GM23338 (cell line): ENCODE measurements around the gene AP2A2. TPM values are rescaled to one million over a fixed set of nuclear protein-coding genes. Genes with fewer than 3 reads are reported as not detected.

Experiments used
- ATAC-seq: fragments of 200-7000 bp; cut with Tn5 transposase; 3 replicates; pipeline ENCODE4 v1.9.1; 2020
- DNase-seq: peaks from one replicate; pipeline ENCODE4 v3.0.0-alpha.2; 2015; ENCODE audit warnings: low spot score
- H2AFZ ChIP-seq: fragments of 200-600 bp; sonication (generic); 2 replicates; pipeline ENCODE4 v1.8.0; 2016; ENCODE audit warnings: antibody characterized with exemption, mild to moderate bottlenecking, moderate library complexity
- H3F3A ChIP-seq: fragments of 200-600 bp; sonication (generic); replicated peaks from 2 replicates; pipeline ENCODE4 v1.8.0; 2017; ENCODE audit warnings: antibody characterized with exemption, mixed run types, low read depth
- H3K27ac ChIP-seq: fragments of 200-600 bp; sonication (generic); 2 replicates; pipeline ENCODE4 v1.6.1; 2016; ENCODE audit warnings: low read depth
- H3K27me3 ChIP-seq: fragments of 200-600 bp; sonication (generic); 2 replicates; pipeline ENCODE4 v1.8.0; 2016; ENCODE audit warnings: mild to moderate bottlenecking, mixed run types, moderate library complexity; ENCODE audit not compliant: insufficient read depth
- H3K36me3 ChIP-seq: fragments of 200-600 bp; sonication (generic); 2 replicates; pipeline ENCODE4 v1.8.0; 2016; ENCODE audit warnings: mild to moderate bottlenecking; ENCODE audit not compliant: insufficient read depth
- H3K4me1 ChIP-seq: fragments of 200-600 bp; sonication (generic); 2 replicates; pipeline ENCODE4 v1.8.0; 2016; ENCODE audit warnings: mild to moderate bottlenecking, moderate library complexity; ENCODE audit not compliant: insufficient read depth
- H3K4me2 ChIP-seq: fragments of 200-600 bp; sonication (generic); 2 replicates; pipeline ENCODE4 v1.7.1; 2017; ENCODE audit warnings: mixed run types
- H3K4me3 ChIP-seq: fragments of 200-600 bp; sonication (generic); 2 replicates; pipeline ENCODE4 v1.6.1; 2016; ENCODE audit warnings: mixed run types
- H3K79me2 ChIP-seq: fragments of 200-600 bp; sonication (generic); replicated peaks from 2 replicates; pipeline ENCODE4 v1.8.0; 2017; ENCODE audit warnings: mild to moderate bottlenecking; ENCODE audit not compliant: insufficient read depth
- H3K9me2 ChIP-seq: fragments of 200-600 bp; sonication (generic); 2 replicates; pipeline ENCODE4 v1.8.0; 2017; ENCODE audit not compliant: insufficient read depth
- H4K20me1 ChIP-seq: fragments of 200-600 bp; sonication (generic); replicated peaks from 2 replicates; pipeline ENCODE4 v1.8.0; 2017; ENCODE audit warnings: mild to moderate bottlenecking; ENCODE audit not compliant: insufficient read depth
- H3K27ac Mint-ChIP-seq: 2 replicates; pipeline ENCODE4 v1.8.0; 2020; ENCODE audit warnings: inconsistent platforms, mild to moderate bottlenecking, moderate library complexity, mixed read lengths
- H3K27me3 Mint-ChIP-seq: 3 replicates; pipeline ENCODE4 v1.8.0; 2022; ENCODE audit warnings: low read depth, mild to moderate bottlenecking, moderate library complexity, mixed read lengths, inconsistent platforms; ENCODE audit not compliant: insufficient read depth, poor library complexity
- H3K36me3 Mint-ChIP-seq: 3 replicates; pipeline ENCODE4 v1.8.0; 2021; ENCODE audit warnings: low read depth, mild to moderate bottlenecking, inconsistent platforms, moderate library complexity, mixed read lengths
- H3K4me1 Mint-ChIP-seq: 3 replicates; pipeline ENCODE4 v1.8.0; 2020; ENCODE audit warnings: mild to moderate bottlenecking, inconsistent platforms, mixed read lengths
- H3K4me3 Mint-ChIP-seq: 3 replicates; pipeline ENCODE4 v1.8.0; 2021; ENCODE audit warnings: moderate library complexity, mild to moderate bottlenecking, inconsistent platforms, mixed read lengths
- H3K9me3 Mint-ChIP-seq: 3 replicates; pipeline ENCODE4 v1.8.0; 2020; ENCODE audit warnings: moderate library complexity, mild to moderate bottlenecking, inconsistent platforms, mixed read lengths
- CREB1 ChIP-seq: fragments of 250-450 bp; sonication (Bioruptor Pico); IDR thresholded peaks from 2 replicates; pipeline ENCODE4 v1.5.0; 2020; ENCODE audit warnings: low read depth, mild to moderate bottlenecking, moderate library complexity
- EZH2 ChIP-seq: fragments of 200-600 bp; sonication (generic); IDR thresholded peaks from one replicate; pipeline ENCODE4 v1.8.0; 2017; ENCODE audit warnings: antibody characterized with exemption, mild to moderate bottlenecking, low read depth; ENCODE audit not compliant: unreplicated experiment
- EZH2phosphoT487 ChIP-seq: fragments of 200-600 bp; sonication (generic); IDR thresholded peaks from one replicate; pipeline ENCODE4 v1.8.1; 2018; ENCODE audit warnings: antibody characterized with exemption; ENCODE audit not compliant: unreplicated experiment
- JUNB ChIP-seq: IDR thresholded peaks from one replicate; pipeline ENCODE4 v1.6.1; 2016; ENCODE audit warnings: antibody characterized with exemption; ENCODE audit not compliant: unreplicated experiment
- NANOG ChIP-seq: IDR thresholded peaks from 2 replicates; pipeline ENCODE4 v1.6.1; 2016; ENCODE audit warnings: antibody characterized with exemption, borderline replicate concordance
- POLR2AphosphoS5 ChIP-seq: IDR thresholded peaks from 2 replicates; pipeline ENCODE4 v1.6.1; 2016; ENCODE audit warnings: antibody characterized with exemption, low read depth
- STAT1 ChIP-seq: IDR thresholded peaks from one replicate; pipeline ENCODE4 v1.6.1; 2016; ENCODE audit warnings: antibody characterized with exemption; ENCODE audit not compliant: unreplicated experiment
- ZNF114 ChIP-seq: fragments of 250-450 bp; sonication (Bioruptor Pico); IDR thresholded peaks from 2 replicates; pipeline ENCODE4 v1.5.0; 2020; ENCODE audit warnings: mild to moderate bottlenecking, moderate library complexity
- ZNF331 ChIP-seq: fragments of 250-450 bp; sonication (Bioruptor Pico); IDR thresholded peaks from 2 replicates; pipeline ENCODE4 v1.5.0; 2020; ENCODE audit warnings: low read depth, mild to moderate bottlenecking, moderate library complexity
- polyA plus RNA-seq: library from polyadenylated mRNA; unstranded; fragments of >200 nt; fragmentation: Nextera tagmentation; extraction: Ambion mirVana; gene quantifications from 2 replicates; pipeline ENCODE4 v1.2.1, GENCODE V29; 2016
- total RNA-seq: library from RNA; depleted of rRNA; stranded (reverse); fragments of >200 nt; shearing (Covaris generic); gene quantifications from 2 replicates; pipeline ENCODE4 v1.2.3, GENCODE V29; 2014
- TF ChIP-seq, protein P1 (sequence below), 2 experiments: fragments of 200-600 bp in 1 of 2; sonication (generic) in 1 of 2; conservative IDR thresholded peaks; 2 replicates each; pipeline versions ENCODE4 v1.5.1 to v1.6.1; 2016 to 2017; ENCODE audit warnings: antibody characterized with exemption in 2 of 2, low read depth in 2 of 2, mild to moderate bottlenecking in 2 of 2, moderate library complexity in 1 of 2
- TF ChIP-seq, protein P2 (sequence below): fragments of 250-450 bp; sonication (Bioruptor Pico); IDR thresholded peaks from 2 replicates; pipeline ENCODE4 v1.5.0; 2020; ENCODE audit warnings: mild to moderate bottlenecking, moderate library complexity

AP2A2 gene
- total and polyA plus RNA-seq, 2 experiments from 2014 or later = 23.7 to 47.5 TPM

DNA sequence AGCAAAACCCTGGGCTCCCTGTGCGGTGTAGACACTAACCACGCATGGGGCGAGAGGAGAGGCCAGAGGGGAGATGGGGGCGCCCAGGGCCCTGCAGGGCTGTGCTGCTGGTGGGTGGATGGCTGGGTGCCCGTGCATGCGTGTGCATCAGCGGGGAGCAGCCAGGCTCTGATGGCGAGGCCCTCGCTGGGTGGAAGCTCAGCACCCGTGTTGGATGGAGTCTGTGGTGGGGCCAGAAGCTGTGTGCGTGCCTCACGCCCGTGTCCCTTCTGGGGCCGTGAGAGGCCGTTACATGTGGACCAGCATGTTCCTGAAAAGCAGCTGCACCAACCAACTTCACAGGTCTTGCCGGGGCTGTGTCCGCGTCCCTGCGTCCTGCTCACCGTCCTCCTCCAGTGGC is 77.5 kb downstream of the AP2A2 start:
- no peak overlapping the region for H3K27ac Mint-ChIP-seq
- Histone ChIP-seq H3K36me3 (peaks cover 11% of the 10 kb centered on the region; the same call in 1 of the 2 replicates), H3K79me2 (no peaks in the 10 kb centered on the region), H3K4me3 (no peak overlapping the region), H3K4me1 (no peaks in the 10 kb centered on the region), H3K9me2 (no peaks in the 10 kb centered on the region), H3F3A (no peaks in the 10 kb centered on the region), H4K20me1 (peaks cover 12% of the 10 kb centered on the region), H3K27me3 (no peaks in the 10 kb centered on the region), H3K27ac (0 out of 2 replicates have a peak overlapping the region, but pooled peaks have one; percentile 45), H2AFZ (no peak overlapping the region), H3K4me2 (no peak overlapping the region)
- no peak overlapping the region for H3K4me3 Mint-ChIP-seq
- H3K27me3 Mint-ChIP-seq = peaks cover 5% of the 10 kb centered on the region
- no peak for DNase-seq
- TF ChIP-seq ZNF114 (CRISPR knock-in tag) = no peak
- TF ChIP-seq, protein P1, sequence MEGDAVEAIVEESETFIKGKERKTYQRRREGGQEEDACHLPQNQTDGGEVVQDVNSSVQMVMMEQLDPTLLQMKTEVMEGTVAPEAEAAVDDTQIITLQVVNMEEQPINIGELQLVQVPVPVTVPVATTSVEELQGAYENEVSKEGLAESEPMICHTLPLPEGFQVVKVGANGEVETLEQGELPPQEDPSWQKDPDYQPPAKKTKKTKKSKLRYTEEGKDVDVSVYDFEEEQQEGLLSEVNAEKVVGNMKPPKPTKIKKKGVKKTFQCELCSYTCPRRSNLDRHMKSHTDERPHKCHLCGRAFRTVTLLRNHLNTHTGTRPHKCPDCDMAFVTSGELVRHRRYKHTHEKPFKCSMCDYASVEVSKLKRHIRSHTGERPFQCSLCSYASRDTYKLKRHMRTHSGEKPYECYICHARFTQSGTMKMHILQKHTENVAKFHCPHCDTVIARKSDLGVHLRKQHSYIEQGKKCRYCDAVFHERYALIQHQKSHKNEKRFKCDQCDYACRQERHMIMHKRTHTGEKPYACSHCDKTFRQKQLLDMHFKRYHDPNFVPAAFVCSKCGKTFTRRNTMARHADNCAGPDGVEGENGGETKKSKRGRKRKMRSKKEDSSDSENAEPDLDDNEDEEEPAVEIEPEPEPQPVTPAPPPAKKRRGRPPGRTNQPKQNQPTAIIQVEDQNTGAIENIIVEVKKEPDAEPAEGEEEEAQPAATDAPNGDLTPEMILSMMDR (conservative IDR thresholded peaks at IDR 0.05; ENCODE audit: low read depth in 2 of 2) = no peak
- TF ChIP-seq EZH2 = no peak
- no peak for TF ChIP-seq ZNF331
- no peak for TF ChIP-seq JUNB
- TF ChIP-seq POLR2AphosphoS5 = no peak
- TF ChIP-seq NANOG = no peak
- TF ChIP-seq EZH2phosphoT487 = no peak
- TF ChIP-seq STAT1 = no peak
- TF ChIP-seq, protein P2, sequence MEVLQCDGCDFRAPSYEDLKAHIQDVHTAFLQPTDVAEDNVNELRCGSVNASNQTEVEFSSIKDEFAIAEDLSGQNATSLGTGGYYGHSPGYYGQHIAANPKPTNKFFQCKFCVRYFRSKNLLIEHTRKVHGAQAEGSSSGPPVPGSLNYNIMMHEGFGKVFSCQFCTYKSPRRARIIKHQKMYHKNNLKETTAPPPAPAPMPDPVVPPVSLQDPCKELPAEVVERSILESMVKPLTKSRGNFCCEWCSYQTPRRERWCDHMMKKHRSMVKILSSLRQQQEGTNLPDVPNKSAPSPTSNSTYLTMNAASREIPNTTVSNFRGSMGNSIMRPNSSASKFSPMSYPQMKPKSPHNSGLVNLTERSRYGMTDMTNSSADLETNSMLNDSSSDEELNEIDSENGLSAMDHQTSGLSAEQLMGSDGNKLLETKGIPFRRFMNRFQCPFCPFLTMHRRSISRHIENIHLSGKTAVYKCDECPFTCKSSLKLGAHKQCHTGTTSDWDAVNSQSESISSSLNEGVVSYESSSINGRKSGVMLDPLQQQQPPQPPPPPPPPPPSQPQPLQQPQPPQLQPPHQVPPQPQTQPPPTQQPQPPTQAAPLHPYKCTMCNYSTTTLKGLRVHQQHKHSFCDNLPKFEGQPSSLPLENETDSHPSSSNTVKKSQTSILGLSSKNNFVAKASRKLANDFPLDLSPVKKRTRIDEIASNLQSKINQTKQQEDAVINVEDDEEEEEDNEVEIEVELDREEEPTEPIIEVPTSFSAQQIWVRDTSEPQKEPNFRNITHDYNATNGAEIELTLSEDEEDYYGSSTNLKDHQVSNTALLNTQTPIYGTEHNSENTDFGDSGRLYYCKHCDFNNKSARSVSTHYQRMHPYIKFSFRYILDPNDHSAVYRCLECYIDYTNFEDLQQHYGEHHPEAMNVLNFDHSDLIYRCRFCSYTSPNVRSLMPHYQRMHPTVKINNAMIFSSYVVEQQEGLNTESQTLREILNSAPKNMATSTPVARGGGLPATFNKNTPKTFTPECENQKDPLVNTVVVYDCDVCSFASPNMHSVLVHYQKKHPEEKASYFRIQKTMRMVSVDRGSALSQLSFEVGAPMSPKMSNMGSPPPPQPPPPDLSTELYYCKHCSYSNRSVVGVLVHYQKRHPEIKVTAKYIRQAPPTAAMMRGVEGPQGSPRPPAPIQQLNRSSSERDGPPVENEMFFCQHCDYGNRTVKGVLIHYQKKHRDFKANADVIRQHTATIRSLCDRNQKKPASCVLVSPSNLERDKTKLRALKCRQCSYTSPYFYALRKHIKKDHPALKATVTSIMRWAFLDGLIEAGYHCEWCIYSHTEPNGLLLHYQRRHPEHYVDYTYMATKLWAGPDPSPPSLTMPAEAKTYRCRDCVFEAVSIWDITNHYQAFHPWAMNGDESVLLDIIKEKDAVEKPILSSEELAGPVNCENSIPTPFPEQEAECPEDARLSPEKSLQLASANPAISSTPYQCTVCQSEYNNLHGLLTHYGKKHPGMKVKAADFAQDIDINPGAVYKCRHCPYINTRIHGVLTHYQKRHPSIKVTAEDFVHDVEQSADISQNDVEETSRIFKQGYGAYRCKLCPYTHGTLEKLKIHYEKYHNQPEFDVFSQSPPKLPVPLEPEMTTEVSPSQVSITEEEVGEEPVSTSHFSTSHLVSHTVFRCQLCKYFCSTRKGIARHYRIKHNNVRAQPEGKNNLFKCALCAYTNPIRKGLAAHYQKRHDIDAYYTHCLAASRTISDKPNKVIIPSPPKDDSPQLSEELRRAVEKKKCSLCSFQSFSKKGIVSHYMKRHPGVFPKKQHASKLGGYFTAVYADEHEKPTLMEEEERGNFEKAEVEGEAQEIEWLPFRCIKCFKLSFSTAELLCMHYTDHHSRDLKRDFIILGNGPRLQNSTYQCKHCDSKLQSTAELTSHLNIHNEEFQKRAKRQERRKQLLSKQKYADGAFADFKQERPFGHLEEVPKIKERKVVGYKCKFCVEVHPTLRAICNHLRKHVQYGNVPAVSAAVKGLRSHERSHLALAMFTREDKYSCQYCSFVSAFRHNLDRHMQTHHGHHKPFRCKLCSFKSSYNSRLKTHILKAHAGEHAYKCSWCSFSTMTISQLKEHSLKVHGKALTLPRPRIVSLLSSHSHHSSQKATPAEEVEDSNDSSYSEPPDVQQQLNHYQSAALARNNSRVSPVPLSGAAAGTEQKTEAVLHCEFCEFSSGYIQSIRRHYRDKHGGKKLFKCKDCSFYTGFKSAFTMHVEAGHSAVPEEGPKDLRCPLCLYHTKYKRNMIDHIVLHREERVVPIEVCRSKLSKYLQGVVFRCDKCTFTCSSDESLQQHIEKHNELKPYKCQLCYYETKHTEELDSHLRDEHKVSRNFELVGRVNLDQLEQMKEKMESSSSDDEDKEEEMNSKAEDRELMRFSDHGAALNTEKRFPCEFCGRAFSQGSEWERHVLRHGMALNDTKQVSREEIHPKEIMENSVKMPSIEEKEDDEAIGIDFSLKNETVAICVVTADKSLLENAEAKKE (CRISPR knock-in tag) = no peak
- TF ChIP-seq CREB1 (CRISPR knock-in tag) = no peak
- no peaks in the 10 kb centered on the region; the same call in 2 of the 3 replicates for H3K9me3 Mint-ChIP-seq
- H3K36me3 Mint-ChIP-seq = peaks cover 50% of the 10 kb centered on the region
- no peak for ATAC-seq
- H3K4me1 Mint-ChIP-seq = no peaks in the 10 kb centered on the region; the same call in 2 of the 3 replicates
